NCI-H1694 (cell line): ENCODE measurements around the gene LCOR.
"Not testable (repeated sequence)": the region's sequence is repeated elsewhere in the genome, so short reads cannot be mapped to it uniquely, and the experiment has no call there.

Experiments used
- DNase-seq: peaks from one replicate; lab custom pipeline; 2025; lab: John Stamatoyannopoulos, UW

LCOR gene

DNA sequence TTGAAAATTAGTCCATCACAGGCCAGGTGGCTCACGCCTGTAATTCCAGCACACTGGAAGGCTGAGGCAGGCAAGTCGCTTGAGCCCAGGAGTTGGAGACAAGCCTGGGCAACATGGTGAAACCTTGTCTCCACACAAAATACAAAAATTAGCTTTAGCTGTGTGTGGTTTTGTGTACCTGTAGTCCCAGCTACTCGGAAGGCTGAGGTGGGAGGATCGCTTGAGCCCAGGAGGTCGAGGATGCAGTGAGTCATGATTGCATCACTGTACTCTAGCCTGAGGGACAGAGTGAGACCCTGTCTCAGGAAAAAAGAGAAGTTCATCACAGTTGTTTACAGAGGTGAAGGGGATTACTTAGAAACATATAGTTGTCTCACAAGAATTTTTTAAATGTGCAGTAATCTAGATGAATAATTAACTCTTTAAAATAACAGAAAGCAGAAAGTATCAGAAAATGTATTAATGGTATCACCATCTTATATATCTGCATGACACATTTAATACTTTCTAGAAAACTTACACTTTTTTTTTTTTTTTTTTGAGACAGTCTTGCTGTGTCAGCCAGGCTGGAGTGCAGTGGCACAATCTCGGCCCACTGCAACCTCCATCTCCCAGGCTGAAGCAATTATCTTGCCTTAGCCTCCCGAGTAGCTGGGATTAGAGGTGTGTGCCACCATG, 8.9 kb downstream of the LCOR start:
- no peak for DNase-seq

DNA sequence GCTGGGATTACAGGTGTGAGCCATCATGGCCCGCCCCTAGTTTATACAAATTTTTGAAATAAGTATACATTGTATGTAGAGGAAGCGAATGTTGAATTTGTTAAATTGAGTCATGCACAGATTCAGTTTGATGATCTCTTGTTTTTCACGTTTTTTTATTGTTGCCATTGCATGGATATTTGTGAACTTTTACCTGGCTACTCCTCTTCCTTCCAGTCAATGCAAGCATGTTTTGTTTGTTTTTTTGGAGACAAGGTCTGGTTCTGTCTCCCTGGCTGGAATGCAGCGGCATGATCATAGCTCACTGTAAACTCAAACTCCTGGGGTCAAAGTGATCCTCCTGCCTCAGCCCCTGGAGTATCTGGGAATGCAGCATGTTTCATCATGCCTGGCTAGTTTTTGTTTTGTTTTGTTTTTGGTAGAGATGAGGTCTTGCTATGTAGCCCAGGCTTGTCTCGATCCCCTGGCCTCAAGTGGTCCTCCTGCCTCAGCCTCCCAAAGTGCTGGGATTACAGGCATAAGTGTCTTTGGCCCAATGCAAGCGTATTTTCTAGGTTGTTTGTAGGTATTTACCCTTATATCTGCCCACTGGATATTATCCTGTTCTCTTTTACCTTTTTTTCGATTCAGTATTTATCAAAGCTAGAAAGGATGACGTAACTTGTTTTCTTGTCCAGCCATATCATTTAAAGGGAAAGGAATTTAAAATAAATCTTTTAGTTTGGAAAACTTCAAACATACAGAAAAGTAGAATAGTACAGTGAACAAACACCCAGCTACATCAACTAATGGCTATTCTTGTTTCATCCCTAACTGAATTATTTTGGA, 11.0 kb downstream of the LCOR start:
- no peak for DNase-seq

DNA sequence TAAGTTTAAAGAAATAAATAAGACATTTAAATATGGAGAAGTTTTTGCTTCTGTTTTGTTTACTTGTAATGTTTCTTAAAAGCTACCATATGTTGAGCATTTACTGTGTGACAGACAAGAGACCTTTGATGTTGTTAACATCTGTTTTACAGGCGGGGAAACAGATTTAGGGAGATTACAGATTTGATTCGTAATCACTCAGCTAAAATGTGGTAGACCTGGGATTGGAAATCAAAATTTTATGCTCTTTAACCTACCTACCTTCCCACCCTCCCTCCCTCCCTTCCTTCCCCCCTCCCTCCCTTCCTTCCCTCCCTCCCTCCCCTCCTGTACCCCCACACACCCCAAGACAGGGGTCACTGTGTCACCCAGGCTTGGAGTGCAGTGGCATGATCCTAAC, 11.7 kb downstream of the LCOR start:
- no peak for DNase-seq

DNA sequence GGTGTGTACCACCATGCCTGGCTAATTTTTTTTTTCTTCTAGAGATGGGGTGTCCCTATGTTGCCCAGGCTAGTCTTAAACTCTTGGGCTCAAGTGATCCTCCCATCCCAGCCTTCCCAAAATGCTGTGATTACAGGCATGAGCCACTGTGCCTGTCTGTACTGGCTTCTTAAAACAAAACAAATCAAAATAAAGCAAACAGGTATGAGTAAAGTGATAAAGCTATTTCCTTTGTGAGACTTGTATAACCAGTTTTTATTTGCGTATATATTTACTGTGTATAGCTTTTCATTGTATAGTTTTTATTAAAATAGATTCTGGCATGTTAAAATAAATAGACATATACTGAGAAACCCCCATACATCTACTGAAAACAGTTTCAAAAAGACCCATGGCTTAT, 14.3 kb downstream of the LCOR start:
- DNase-seq = no peak

DNA sequence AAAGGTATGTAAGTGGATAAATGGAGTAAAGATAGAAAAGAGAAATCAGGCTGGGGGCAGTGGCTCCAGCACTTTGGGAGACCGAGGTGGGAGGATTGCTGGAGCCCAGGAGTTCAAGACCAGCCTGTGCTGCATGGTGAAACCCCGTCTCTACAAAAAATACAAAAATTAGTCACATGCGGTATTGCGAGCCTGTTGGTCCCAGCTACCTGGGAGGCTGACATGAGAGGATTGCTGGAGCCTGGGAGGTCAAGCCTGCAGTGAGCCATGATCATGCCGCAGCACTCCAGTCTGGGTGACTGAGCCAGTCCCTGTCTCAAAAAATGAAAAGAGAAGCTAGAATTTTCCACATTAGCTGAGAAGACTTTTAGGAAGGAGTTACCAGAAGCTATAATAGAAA, 14.8 kb downstream of the LCOR start:
- no peak for DNase-seq

DNA sequence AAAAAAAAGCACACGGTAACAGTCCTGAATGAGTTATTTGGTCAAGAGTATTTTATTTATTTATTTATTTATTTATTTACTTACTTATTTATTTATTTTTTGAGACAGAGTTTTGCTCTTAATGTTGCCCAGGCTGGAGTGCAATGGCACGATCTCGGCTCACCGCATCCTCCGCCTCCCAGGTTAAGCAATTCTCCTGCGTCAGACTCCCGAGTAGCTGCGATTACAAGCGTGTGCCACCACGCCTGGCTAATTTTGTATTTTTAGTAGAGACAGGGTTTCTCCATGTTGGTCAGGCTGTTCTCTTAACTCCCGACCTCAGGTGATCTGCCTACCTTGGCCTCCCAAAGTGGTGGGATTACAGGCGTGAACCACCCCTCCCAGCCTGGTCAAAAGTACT, 15.3 kb downstream of the LCOR start:
- not testable (repeated sequence) for DNase-seq

DNA sequence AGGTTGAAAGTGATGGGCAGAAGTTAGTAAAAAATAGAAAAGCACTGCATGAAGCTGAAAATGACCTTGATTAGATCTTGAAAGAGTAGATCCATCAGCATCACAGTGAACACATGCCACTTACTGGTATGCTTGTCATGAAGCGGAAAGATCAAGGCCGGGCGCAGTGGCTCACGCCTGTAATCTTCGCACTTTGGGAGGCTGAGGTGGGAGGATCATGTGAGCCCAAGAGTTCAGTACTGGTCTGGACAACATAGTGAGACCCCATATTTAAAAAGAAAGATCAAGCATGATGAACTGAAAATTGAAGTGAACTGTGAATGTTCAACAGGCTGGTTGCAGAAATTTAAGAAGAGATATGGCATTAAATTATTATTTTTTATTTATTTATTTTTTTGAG, 18.0 kb downstream of the LCOR start:
- no peak for DNase-seq

DNA sequence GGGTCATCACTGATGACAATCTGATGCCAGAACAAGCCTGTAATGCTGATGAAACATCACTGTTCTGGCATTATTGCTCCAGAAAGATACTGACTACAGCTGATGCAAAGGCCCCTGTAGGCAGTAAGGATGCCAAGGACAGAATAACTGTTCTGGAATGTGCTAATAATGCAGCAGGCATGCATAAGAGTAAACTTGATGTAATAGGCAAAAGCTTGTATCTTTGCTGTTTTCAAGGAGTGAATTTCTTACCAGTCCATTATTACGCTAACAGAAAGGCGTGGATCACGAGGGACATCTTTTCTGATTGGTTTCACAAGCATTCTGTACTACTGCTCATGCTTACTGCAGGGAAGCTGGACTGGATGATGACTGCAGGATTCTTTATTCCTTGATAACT, 18.7 kb downstream of the LCOR start:
- no peak for DNase-seq

DNA sequence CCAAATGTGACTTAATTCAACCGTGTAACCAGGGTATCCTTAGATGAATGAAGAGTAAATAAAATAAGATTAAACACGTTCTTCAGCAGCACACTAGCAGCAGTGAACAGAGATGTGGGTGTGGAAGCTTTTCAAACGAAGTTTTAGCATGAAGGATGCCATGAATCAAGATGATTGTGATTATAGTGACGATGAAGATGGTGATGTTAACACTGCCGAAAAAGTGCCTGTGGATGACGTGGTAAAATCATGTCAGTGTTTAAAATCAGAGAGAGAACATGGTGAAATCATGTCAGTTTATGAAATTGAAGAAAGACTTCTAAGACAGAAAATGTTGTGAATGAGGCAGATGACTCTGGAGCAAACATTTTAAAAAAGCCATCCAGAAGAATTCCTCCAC, 19.2 kb downstream of the LCOR start:
- DNase-seq = no peak

DNA sequence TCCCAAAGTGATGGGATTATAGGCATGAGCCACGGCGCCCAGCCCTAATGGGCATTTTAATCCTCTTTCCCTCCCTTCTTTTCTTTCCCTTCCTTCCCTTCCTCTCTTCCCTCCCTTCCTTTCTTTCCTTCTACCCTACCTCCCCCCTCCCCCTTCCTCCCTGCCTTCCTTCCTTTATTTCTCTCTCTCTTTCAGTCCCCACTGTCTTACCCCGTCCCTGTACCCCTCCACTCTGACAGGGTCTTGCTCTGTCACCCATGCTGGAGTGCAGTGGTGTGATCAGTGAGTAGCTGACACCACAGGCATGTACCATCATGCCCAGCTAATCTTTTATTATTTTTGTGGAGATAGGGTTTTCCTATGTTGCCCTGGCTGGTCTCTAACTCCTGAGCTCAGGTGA, 24.2 kb downstream of the LCOR start:
- DNase-seq = no peak

DNA sequence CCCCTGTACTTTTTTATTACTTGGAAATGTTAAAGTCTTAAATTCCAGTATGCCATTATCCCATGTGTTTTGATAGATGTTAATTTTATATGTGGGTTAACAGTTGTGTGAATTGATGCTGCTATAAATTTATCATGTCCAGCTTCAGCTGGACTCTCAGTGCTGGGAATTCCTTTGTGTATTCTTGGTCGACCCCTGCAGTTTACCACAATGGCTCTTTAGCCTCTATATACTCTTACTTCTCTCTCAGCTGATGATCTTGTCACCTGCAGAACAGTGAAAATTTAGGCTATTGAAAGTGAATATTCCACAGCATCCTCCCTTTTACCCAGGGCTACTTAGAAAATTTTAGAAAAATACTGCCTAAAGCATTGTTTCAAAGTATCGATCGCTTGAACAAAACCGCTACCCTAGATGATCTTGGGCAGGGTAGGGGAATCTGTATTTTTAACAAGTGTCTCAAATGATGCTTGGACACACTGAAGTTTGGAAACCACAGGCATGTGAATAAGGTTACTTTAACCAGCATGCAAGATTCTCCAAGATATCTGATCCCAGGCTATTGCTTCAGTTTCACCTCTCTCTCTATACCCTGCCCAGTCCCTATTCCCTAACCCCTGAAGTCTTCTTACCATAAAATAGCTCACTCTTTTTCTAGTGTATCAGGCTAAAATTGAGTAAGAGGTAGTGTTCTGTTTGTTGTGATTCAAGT, 25.4 kb downstream of the LCOR start:
- no peak for DNase-seq

DNA sequence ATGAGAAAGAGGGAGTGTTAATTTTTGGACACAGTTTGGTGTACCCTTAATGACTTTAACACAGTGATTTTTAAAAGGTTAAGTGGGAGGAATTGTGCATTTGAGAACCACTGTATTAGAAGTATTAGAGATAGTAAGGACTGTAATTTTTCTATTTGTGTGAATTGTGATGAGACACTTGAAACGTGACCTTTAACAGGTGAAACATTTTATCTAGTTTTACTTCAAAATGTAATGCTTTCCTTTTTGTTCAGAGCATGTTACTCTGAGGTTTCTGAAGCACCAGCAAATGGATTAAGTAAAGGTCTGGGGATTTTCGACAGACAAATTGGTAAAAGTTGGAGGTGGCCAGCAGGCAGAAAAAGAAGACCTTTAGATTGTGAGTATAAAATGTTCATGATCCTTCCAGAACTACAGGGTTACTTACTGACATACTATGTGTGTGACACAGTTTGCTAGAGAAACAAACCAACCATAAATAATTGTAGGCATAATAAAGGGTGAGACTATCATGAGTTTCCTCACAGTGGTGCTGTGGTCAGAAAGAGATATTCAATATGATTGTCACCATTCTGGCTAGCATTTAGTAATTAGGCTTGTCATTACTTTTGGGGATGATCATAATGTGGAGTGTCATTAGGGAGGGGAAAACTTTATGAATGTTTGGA, 26.1 kb downstream of the LCOR start:
- no peak for DNase-seq

DNA sequence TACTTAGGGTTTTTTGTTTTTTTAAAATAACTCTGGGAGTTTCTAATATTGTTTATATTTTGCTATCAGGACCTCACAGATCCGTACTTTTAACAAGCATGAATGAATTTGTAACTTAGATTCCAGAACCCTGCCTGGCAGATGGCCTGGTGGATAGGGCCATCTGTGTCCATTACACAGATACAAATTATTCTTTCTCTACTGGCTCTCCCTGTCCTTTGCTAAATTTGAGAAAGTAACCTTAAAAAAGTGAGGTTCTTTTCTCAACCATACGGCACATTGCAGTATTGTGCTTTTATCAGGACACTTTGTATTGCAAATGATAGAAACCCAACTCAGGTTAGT, 26.6 kb downstream of the LCOR start:
- DNase-seq = no peak

DNA sequence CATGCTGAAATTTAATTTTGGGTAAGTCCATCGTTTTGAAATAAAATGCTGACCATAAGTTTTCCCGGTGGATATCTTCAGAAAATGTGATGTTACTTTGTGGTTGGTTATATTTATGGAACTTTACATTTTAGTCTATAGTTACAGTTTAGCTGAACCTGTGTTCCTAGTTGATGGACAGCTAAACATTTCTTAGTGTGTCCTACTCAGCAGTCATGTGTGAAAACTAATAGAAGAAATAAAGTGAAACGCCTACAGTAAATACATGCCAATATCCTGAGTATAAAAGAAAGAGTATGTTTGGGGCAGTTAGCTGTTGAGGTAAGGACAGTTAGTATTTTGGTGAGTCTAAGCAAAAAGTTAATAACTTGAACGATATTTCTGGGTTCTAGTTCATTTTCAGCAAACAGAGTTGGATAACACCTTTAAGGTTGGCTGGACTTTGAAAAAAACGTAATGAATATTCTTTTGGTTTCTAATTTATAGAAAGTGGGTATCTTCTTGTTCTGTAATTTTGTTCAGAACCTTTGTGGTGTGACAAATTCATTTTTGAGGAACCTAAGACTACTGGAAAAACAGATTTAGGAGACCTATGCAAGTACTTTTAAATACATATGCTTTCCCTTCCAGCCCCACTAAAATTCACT, 28.7 kb downstream of the LCOR start:
- DNase-seq = no peak

DNA sequence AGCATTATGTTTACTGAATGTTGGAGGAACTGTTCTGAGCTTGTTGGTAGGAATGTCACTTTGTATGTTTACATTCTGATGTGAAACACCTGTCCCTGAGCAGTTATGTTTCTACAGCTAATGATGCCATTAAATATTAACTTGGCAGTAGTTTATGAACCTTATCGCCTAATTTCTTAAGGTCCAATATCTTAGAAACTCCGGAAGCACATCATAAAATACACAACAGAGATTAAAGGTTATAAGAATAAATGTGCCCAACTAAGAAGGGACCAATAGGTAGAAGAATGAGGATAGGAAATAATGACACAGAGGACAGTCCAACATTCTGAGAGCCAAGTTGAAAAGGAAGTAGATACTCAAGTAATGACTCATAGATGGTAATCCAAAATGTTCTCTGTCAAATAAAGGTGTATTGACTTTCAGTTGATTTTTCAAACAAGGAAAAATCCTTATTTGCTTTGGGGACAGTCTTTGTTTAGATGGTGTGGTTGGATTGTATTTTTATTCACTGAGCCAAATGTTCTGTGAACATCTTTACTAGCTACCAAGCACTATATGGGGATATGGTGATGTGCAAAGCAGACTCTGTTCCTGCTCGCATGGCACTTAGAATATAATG, 31.9 kb downstream of the LCOR start:
- DNase-seq = no peak

DNA sequence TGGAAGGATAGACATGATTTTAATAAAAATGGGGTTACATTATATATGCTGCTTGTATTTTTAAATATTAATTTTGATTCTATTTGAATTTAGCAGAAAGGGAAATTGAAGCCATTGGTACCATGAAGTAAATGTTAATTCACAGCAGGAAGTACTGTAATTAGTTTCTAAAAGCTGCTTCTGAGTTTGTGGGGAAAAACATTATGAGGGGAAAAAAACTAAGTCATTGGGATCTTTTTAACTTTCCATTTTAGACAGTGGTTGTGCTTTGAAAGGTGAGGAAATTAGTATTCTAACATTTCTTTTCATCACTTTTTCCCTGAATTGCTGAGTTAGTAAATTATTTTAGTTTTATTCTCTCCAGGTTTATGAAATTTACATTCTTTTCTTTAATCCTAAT, 41.0 kb downstream of the LCOR start:
- DNase-seq = no peak

DNA sequence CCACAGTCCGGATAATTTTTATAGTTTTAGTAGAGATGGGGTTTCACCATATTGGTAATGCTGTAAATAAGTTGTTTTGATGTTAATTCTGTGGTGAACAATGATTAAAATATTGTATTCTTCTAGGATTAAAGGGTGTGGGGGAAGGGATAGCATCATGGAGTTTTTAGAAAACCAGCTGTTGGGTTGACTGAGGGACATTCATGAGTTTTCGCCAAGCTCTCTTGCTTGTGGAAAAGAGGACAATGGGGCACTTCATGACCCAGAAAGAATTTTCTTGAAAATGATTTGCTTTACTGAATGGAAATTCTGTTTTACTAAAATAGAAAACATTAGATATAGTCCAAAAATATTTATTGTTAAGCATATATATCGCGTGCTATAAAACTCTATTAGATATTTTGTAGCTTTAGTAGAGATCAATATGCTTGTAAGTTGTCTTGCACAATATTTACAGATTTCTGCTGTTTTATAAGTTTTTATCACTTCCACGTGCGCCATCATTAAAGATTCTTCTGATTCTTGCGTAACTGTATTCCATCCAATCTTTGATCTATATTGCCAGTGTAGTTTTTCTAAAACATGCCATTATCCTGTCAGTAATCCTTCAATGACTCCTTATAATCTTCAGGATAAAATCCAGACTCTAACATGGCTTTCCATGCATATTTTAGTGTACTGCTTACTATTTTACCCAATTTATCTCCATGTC, 41.8 kb downstream of the LCOR start:
- no peak for DNase-seq

DNA sequence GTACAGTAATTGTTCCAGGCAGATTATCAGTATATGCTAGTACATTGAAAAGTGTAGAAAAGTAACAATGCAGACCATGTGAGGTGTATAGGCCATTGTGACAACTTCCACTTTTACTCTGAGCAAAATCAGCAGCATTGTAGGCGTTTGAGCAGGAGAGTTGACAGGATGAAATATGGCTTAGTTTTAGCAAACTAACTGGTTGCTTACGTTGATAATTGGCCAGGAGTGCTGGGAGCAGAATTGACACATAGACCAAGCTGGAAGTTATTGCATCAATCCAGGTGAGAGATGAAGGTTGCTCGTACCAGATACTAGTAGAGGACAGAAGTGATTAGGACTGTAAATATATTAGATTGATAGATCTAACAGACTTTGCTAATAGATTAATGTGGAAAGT, 46.0 kb downstream of the LCOR start:
- no peak for DNase-seq

DNA sequence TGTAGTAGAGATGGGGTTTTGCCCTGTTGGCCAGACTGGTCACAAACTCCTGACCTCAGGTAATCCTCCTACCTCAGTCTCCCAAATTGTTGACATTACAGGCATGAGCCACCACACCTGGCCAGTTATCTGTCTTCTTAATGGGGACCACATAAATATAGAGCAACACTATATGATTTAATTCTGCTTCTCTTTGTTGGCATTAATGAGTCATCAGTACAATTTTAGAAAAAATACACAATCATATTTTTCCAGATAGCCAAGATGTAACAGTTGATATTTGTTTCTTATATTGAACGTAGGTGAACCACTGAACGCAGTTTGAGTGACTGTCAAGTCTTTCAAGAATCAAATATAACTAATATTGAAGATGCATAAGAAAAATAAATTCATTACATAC, 48.5 kb downstream of the LCOR start:
- no peak for DNase-seq

DNA sequence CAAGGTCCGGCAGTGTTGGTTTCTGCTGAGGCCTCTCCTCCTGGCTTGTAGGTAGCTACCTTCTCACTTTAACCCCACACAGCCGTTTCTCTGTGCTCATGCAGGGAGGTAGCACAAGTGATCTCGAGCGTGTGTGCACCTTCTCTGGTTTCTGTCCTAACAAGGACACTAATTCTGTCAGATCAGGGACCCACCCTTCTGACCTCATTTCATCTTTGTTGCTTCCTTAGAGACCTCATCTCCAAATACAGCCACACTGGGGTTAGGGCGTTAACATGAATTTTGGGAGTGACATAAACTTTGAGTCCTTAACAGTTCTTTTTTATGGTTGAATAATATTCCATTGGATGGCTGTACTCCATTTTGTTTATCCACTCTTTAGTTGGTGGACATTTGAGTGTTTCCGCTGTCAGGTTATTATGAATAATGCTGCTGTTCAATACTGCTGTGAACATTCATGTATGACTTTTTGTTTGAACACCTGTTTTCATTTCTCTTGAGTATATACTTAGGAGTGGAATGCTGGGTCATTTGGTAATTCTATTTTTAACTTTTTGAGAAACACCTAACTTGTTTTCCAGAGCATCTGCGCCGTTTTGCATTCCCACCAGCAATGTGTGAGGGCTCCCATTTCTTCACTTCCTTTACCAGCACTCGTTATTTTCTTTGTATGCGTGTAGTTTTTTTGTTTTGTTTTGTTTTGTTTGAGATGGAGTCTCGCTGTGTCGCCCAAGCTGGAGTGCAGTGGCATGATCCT, 57.5 kb downstream of the LCOR start:
- DNase-seq = no peak

DNA sequence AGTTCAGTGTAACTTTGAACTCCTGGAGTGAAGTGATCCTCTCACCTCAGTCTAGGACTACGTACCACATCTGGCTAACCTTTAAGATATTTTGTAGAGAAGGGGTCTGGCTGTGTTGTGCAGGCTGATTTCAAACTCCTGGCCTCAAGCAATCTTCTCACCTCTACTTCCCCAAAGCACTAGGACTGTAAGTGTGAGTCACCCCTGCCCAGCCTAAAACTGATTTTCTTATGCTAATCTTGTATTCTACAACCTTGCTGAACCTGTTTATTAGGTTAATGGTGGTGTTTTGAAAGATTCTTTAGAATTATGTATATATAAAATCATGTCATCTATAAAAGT, 58.0 kb downstream of the LCOR start:
- DNase-seq = no peak
